ENCODE measurements around the gene TAAR2. TPM values are rescaled to one million over a fixed set of nuclear protein-coding genes. Genes with fewer than 3 reads are reported as not detected.

Gene TAAR2
- total and polyA plus RNA-seq, 2 donors (not counting 1 experiment from before 2014, with no cell fraction given) = not detected

DNA sequence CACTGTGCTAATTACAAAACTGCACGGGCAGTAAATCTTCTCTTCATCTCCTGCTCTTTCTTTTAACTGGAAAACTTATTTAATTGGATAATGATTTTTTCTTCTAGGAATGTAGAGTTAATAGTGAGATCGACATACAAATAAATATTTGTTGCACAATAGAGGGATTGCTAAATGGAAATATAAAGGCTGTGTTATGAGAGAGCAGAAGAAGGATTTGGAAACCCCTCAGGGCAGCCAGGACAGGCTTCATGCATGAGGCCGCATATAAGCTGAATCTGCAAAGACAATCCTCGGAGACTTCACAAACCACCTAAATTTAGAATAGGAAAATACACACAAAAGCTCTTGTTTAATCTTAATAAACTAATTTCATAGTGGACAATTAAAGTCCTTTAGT is 37.8 kb upstream of the TAAR2 start:
- intact Hi-C loops (cut with micrococcal nuclease) = loop anchor here (10.0 kb wide), 1 partner anchor 1253 kb away; no protein-coding TSS in a partner anchor
- Histone ChIP-seq H3K27ac (ENCODE audit: low read length in 2 of 2) (no peak overlapping the region), H3K79me2 (ENCODE audit: control insufficient read depth, insufficient read depth, low read length) (no peaks in the 10 kb centered on the region), H2AFZ (ENCODE audit: insufficient read depth, low read depth, low read length, poor library complexity, severe bottlenecking) (no peak overlapping the region), H3K4me2 (replicated peaks; ENCODE audit: low read depth, low read length, poor library complexity, severe bottlenecking) (no peak overlapping the region), H3K9me3 (ENCODE audit: control extremely low read depth in 1 of 3, control insufficient read depth in 2 of 3, insufficient read depth in 1 of 3, low read length in 2 of 3) (no peaks in the 10 kb centered on the region), H3K27me3 (replicated peaks in 1 of 4; ENCODE audit: control extremely low read depth in 1 of 4, control insufficient read depth in 3 of 4, insufficient read depth in 4 of 4, low read length in 3 of 4) (no peaks in the 10 kb centered on the region), H4K20me1 (ENCODE audit: control insufficient read depth, insufficient read depth, low read length, poor library complexity, severe bottlenecking) (no peaks in the 10 kb centered on the region), H3K4me1 (ENCODE audit: control insufficient read depth in 2 of 2, insufficient read depth in 2 of 2, low read length in 2 of 2) (no peaks in the 10 kb centered on the region), H3K9ac (ENCODE audit: low read length) (no peak overlapping the region), H3K36me3 (replicated peaks in 1 of 2; ENCODE audit: control extremely low read depth in 1 of 2, control insufficient read depth in 1 of 2, extremely low read depth in 1 of 2, insufficient read depth in 2 of 2, low read length in 1 of 2) (no peaks in the 10 kb centered on the region), H3K4me3 (ENCODE audit: control extremely low read depth in 1 of 5, extremely low read depth in 1 of 5, insufficient read depth in 1 of 5, low read depth in 2 of 5, low read length in 4 of 5) (no peak overlapping the region)
- Mint-ChIP-seq H3K9me3 (ENCODE audit: insufficient read depth) (no peaks in the 10 kb centered on the region), H3K4me3 (no peak overlapping the region), H3K4me1 (peaks cover 7% of the 10 kb centered on the region), H3K27ac (no peak overlapping the region), H3K27me3 (no peaks in the 10 kb centered on the region)
- TF ChIP-seq EZH2 (IDR thresholded peaks at IDR 0.05; ENCODE audit: borderline replicate concordance, insufficient read depth, low read depth, low read length, poor library complexity, severe bottlenecking) (no peak), CTCF (IDR thresholded peaks at IDR 0.05) (no peak)
- WGBS (ENCODE audit: insufficient coverage) = 100% methylated on average over 1 of the region's 4 CpGs
- CTCF ChIA-PET = interaction anchor here (0.8 to 1.1 kb wide), 2 partner anchors 10 to 102 kb away, joined by 3 read pairs; no protein-coding TSS in a partner anchor
- DNase-seq = no peak
- no peak for ATAC-seq (ENCODE audit: low read depth)
- POLR2A ChIA-PET = interaction anchor here (0.6 kb wide), 1 partner anchor 162 kb away, joined by 5 read pairs; no protein-coding TSS in a partner anchor

GRCh38 chr6:132659082-132659481 is 35.0 kb upstream of the TAAR2 start, which contains the start of gene TAAR1:
Gene TAAR1, minus strand, starts transcription at chr6:132659182. Its CDS starts 13,179 bp downstream, at chr6:132646003.
- H3K27me3 Mint-ChIP-seq = no peaks in the 10 kb centered on the region
- H2AFZ ChIP-seq (ENCODE audit: insufficient read depth, low read depth, low read length, poor library complexity, severe bottlenecking) = no peak within 1 kb of the TSS
- 100% methylated on average over 1 of the region's 3 CpGs for WGBS (ENCODE audit: insufficient coverage)

More at GRCh38 chr6:132659082-132659481, 35.0 kb upstream of the TAAR2 start, which contains the start of gene TAAR1:
- peaks cover 7% of the 10 kb centered on the region for H3K4me1 Mint-ChIP-seq
- CTCF ChIA-PET = interaction anchor here (0.9 to 1.5 kb wide), 3 partner anchors 10 to 12 kb away, joined by 3 to 5 read pairs (median 3); no protein-coding TSS in a partner anchor
- H3K36me3 ChIP-seq (replicated peaks in 1 of 2; ENCODE audit: control extremely low read depth in 1 of 2, control insufficient read depth in 1 of 2, extremely low read depth in 1 of 2, insufficient read depth in 2 of 2, low read length in 1 of 2) = no peaks in the 10 kb centered on the region
- no peaks in the 10 kb centered on the region for H3K9me3 ChIP-seq (ENCODE audit: control extremely low read depth in 1 of 3, control insufficient read depth in 2 of 3, insufficient read depth in 1 of 3, low read length in 2 of 3)
- no peaks in the 10 kb centered on the region for H3K79me2 ChIP-seq (ENCODE audit: control insufficient read depth, insufficient read depth, low read length)
- H3K27me3 ChIP-seq (replicated peaks in 1 of 4; ENCODE audit: control extremely low read depth in 1 of 4, control insufficient read depth in 3 of 4, insufficient read depth in 4 of 4, low read length in 3 of 4) = no peaks in the 10 kb centered on the region
- intact Hi-C loops (cut with micrococcal nuclease) = no loop called here
- H3K4me2 ChIP-seq (replicated peaks; ENCODE audit: low read depth, low read length, poor library complexity, severe bottlenecking) = no peak within 1 kb of the TSS
- H3K9me3 Mint-ChIP-seq (ENCODE audit: insufficient read depth) = no peaks in the 10 kb centered on the region
- peak within 1 kb of the TSS; percentile 73 for H3K27ac Mint-ChIP-seq
- H3K4me3 Mint-ChIP-seq = no peak within 1 kb of the TSS
- H3K9ac ChIP-seq (ENCODE audit: low read length) = no peak within 1 kb of the TSS
- TF ChIP-seq EZH2 (IDR thresholded peaks at IDR 0.05; ENCODE audit: borderline replicate concordance, insufficient read depth, low read depth, low read length, poor library complexity, severe bottlenecking) = no peak
- no peak for TF ChIP-seq CTCF (IDR thresholded peaks at IDR 0.05)
- DNase-seq (no peak), ATAC-seq (ENCODE audit: low read depth) (no peak)
- H3K27ac ChIP-seq (ENCODE audit: low read length in 2 of 2) = no peak within 1 kb of the TSS
- H3K4me3 ChIP-seq (ENCODE audit: control extremely low read depth in 1 of 5, extremely low read depth in 1 of 5, insufficient read depth in 1 of 5, low read depth in 2 of 5, low read length in 4 of 5) = no peak within 1 kb of the TSS
- POLR2A ChIA-PET = no interaction called here
- H4K20me1 ChIP-seq (ENCODE audit: control insufficient read depth, insufficient read depth, low read length, poor library complexity, severe bottlenecking) = no peaks in the 10 kb centered on the region
- H3K4me1 ChIP-seq (ENCODE audit: control insufficient read depth in 2 of 2, insufficient read depth in 2 of 2, low read length in 2 of 2) = no peaks in the 10 kb centered on the region

Data from B cell (primary cell).